ENCODE results near the gene METAP2. TPM values are rescaled to one million over a fixed set of nuclear protein-coding genes. Genes with fewer than 3 reads are reported as not detected.

METAP2 gene
- total RNA-seq, 3 donors from 2014 or later (not counting 1 experiment from before 2014, with no cell fraction given), result 45.6 to 56.1 (median 45.8) TPM

DNA sequence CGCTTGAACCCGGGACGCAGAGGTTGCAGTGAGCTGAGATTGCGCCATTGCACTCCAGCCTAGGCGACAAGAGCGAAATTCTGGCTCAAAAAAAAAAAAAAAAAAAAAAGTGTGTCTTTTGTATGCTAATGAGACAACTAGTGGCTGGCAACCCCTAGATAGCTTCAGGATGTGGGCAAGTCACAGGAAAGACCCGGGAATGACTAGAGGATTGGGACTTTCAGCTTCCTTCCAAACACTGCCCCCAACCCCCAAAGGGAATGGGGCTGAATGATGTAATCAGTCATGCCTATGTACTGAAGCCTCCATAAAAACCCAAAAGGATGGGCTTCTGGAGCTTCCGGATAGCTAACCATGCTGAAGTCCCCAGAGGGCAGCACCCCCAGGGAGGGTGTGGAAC is 48.7 kb downstream of the METAP2 start:
- TF ChIP-seq, protein P1, sequence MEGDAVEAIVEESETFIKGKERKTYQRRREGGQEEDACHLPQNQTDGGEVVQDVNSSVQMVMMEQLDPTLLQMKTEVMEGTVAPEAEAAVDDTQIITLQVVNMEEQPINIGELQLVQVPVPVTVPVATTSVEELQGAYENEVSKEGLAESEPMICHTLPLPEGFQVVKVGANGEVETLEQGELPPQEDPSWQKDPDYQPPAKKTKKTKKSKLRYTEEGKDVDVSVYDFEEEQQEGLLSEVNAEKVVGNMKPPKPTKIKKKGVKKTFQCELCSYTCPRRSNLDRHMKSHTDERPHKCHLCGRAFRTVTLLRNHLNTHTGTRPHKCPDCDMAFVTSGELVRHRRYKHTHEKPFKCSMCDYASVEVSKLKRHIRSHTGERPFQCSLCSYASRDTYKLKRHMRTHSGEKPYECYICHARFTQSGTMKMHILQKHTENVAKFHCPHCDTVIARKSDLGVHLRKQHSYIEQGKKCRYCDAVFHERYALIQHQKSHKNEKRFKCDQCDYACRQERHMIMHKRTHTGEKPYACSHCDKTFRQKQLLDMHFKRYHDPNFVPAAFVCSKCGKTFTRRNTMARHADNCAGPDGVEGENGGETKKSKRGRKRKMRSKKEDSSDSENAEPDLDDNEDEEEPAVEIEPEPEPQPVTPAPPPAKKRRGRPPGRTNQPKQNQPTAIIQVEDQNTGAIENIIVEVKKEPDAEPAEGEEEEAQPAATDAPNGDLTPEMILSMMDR (IDR thresholded peaks at IDR 0.05), result no peak
- intact Hi-C loops (cut with micrococcal nuclease), result no loop called here
- H3K4me3 Mint-ChIP-seq, result no peak overlapping the region
- 90% methylated on average over 8 of the region's 8 CpGs for whole genome bisulfite sequencing (ENCODE audit: insufficient coverage)
- H3K4me1 Mint-ChIP-seq, result no peaks in the 10 kb centered on the region
- ATAC-seq (no peak), DNase-seq (no peak)
- Histone ChIP-seq H3K27ac (ENCODE audit: low read length) (no peak overlapping the region), H3K4me3 (ENCODE audit: low read length) (no peak overlapping the region), H3K36me3 (ENCODE audit: control insufficient read depth, insufficient read depth, low read length) (no peaks in the 10 kb centered on the region), H3K4me1 (ENCODE audit: control insufficient read depth, insufficient read depth, low read length) (no peaks in the 10 kb centered on the region), H3K27me3 (ENCODE audit: control insufficient read depth, insufficient read depth, low read length) (no peaks in the 10 kb centered on the region), H3K9me3 (ENCODE audit: control insufficient read depth, insufficient read depth, low read length) (no peaks in the 10 kb centered on the region)
- no peaks in the 10 kb centered on the region for H3K9me3 Mint-ChIP-seq
- no peaks in the 10 kb centered on the region for H3K27me3 Mint-ChIP-seq (ENCODE audit: low read depth in 2 of 2)
- H3K27ac Mint-ChIP-seq, result no peak overlapping the region
- H3K36me3 Mint-ChIP-seq, result no peaks in the 10 kb centered on the region

DNA sequence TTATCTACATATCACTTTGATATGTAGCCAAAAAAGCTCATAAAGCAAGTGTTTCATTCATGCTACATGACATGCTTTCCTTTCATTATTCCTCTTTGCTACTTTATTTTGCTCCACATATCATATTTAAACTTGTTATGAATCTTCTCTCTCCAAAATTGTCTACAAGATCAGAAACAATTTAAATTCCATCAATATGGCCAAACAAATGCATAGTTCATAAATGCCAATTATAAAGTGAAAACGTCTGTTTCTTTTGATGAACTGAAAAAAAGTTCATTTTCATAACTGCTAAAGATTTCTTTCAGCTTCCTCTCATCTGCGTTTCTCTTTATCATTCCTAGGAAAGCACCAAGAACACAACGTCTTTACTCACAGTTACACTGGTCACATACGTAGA is 54.5 kb downstream of the METAP2 start:
- DNase-seq, result no peak
- intact Hi-C loops (cut with micrococcal nuclease), result no loop called here
- Histone ChIP-seq H3K27me3 (ENCODE audit: control insufficient read depth, insufficient read depth, low read length) (no peaks in the 10 kb centered on the region), H3K27ac (ENCODE audit: low read length) (no peak overlapping the region), H3K4me3 (ENCODE audit: low read length) (no peak overlapping the region), H3K36me3 (ENCODE audit: control insufficient read depth, insufficient read depth, low read length) (no peaks in the 10 kb centered on the region), H3K4me1 (ENCODE audit: control insufficient read depth, insufficient read depth, low read length) (no peaks in the 10 kb centered on the region), H3K9me3 (ENCODE audit: control insufficient read depth, insufficient read depth, low read length) (no peaks in the 10 kb centered on the region)
- ATAC-seq, result no peak
- no peaks in the 10 kb centered on the region for H3K4me1 Mint-ChIP-seq
- WGBS (ENCODE audit: insufficient coverage), result 85% methylated on average over 4 of the region's 4 CpGs
- H3K36me3 Mint-ChIP-seq, result no peaks in the 10 kb centered on the region
- no peak overlapping the region for H3K27ac Mint-ChIP-seq
- TF ChIP-seq, protein P1 (IDR thresholded peaks at IDR 0.05), result no peak
- no peaks in the 10 kb centered on the region for H3K9me3 Mint-ChIP-seq
- no peak overlapping the region for H3K4me3 Mint-ChIP-seq
- H3K27me3 Mint-ChIP-seq (ENCODE audit: low read depth in 2 of 2), result peaks cover 3 to 14% of the 10 kb centered on the region in 2 donors

DNA sequence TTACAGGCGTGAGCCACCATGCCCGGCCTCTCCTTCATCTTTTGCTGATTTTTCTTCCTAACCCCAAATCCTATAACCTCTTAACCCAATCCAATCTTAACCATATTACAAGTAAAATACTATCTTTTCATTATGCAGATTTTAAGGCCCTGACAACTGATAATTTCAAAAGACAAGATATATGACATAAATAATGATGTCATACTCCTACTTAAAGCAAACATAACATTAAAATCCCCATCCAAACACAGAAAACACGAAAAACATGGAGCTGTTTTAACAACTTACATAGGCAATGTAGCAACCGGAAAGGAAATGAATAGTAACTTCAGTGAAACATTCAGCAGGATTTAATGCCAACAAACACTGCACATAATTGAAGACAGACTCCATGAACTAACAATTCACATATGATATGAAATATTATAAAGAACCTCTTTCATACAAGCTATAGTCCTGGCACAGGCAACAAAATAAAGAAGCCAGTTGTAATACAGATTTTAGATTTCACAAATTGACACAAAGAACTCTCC is 55.8 kb downstream of the METAP2 start:
- no peaks in the 10 kb centered on the region for H3K4me1 ChIP-seq (ENCODE audit: control insufficient read depth, insufficient read depth, low read length)
- Mint-ChIP-seq H3K36me3 (no peaks in the 10 kb centered on the region), H3K27me3 (ENCODE audit: low read depth in 2 of 2) (peaks cover 10 to 14% of the 10 kb centered on the region in 2 donors), H3K4me1 (no peaks in the 10 kb centered on the region), H3K4me3 (no peak overlapping the region), H3K9me3 (no peaks in the 10 kb centered on the region), H3K27ac (no peak overlapping the region)
- no peak overlapping the region for H3K27ac ChIP-seq (ENCODE audit: low read length)
- no peaks in the 10 kb centered on the region for H3K27me3 ChIP-seq (ENCODE audit: control insufficient read depth, insufficient read depth, low read length)
- H3K4me3 ChIP-seq (ENCODE audit: low read length), result no peak overlapping the region
- no peak for DNase-seq
- TF ChIP-seq, protein P1 (IDR thresholded peaks at IDR 0.05), result no peak
- 95% methylated on average over 4 of the region's 4 CpGs for WGBS (ENCODE audit: insufficient coverage)
- no peaks in the 10 kb centered on the region for H3K9me3 ChIP-seq (ENCODE audit: control insufficient read depth, insufficient read depth, low read length)
- ATAC-seq, result no peak
- intact Hi-C loops (cut with micrococcal nuclease), result no loop called here
- no peaks in the 10 kb centered on the region for H3K36me3 ChIP-seq (ENCODE audit: control insufficient read depth, insufficient read depth, low read length)

DNA sequence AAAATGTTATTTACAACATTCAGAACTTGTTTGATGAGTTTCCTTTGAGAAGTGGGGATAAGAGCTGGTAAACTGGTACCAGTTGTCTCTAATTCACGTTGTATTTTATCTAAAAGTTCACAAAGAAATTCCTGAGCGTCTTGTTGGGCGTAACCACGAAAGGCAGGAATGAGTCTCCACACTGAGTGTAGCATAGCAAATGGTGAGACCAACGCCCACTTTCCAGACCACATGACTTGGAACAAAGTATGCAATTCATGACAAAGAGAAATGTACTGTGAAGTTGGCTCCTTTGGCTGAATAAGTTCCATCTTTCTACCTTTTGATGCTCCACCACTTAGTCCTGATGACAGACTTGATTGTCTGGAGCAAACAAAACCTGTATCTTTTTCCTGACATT is 58.9 kb downstream of the METAP2 start:
- DNase-seq (no peak), ATAC-seq (no peak)
- Histone ChIP-seq H3K4me3 (ENCODE audit: low read length) (no peak overlapping the region), H3K9me3 (ENCODE audit: control insufficient read depth, insufficient read depth, low read length) (no peaks in the 10 kb centered on the region), H3K27me3 (ENCODE audit: control insufficient read depth, insufficient read depth, low read length) (no peaks in the 10 kb centered on the region), H3K4me1 (ENCODE audit: control insufficient read depth, insufficient read depth, low read length) (no peaks in the 10 kb centered on the region), H3K27ac (ENCODE audit: low read length) (no peak overlapping the region), H3K36me3 (ENCODE audit: control insufficient read depth, insufficient read depth, low read length) (no peaks in the 10 kb centered on the region)
- no peak overlapping the region for H3K4me3 Mint-ChIP-seq
- intact Hi-C loops (cut with micrococcal nuclease), result no loop called here
- peaks cover 10 to 14% of the 10 kb centered on the region in 2 donors for H3K27me3 Mint-ChIP-seq (ENCODE audit: low read depth in 2 of 2)
- no peaks in the 10 kb centered on the region for H3K9me3 Mint-ChIP-seq
- H3K36me3 Mint-ChIP-seq, result no peaks in the 10 kb centered on the region
- 82% methylated on average over 5 of the region's 5 CpGs for WGBS (ENCODE audit: insufficient coverage)
- no peak overlapping the region for H3K27ac Mint-ChIP-seq
- no peaks in the 10 kb centered on the region for H3K4me1 Mint-ChIP-seq
- TF ChIP-seq, protein P1 (IDR thresholded peaks at IDR 0.05), result no peak
